Activated naive CD4-positive, alpha-beta T cell treated with anti-CD3 and anti-CD28 coated beads, Interleukin-2, amount 50 U/mL, for 16 hours (primary cell): Measurements from ENCODE around the gene PDE4D.
"Not testable (repeated sequence)": the region's sequence is repeated elsewhere in the genome, so short reads cannot be mapped to it uniquely, and the experiment has no call there.

Experiments used
- DNase-seq: peaks from one replicate; pipeline ENCODE4 v3.0.0-alpha.2; 2020

PDE4D gene

DNA sequence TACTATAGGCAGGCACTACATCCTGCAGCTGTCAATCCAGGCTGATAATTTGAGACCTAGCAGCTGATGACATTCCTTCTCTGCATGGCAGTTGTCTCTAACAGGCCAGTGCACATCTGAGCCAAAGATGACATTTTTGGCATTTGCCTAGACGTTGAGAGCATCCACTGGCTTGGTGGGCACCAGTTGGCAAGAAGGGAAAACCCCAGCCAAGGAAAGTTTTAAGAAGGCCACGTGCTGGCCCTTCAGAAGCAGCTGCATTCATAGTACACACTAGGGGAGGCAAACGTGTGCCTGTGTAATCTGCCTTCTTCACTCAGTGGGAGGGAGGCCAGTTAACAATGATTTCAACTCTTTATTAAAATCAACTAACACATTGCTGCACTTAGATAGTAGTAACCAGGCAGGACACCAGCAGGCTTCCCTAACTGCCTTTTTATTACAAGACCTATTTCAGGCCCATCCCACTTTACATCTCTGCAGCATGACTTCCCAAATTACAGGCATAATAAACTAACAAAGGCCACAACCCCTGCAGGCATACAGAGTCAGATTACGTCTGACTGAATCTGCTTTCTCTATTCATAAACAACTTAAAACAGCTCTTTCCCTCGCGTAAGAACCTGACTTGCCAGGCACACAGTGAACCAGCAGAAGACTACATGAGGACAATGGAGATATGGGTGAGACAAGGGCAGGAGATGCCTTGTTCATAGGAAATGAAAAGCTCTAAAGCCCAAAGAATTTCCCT, 576.3 kb downstream of the PDE4D start:
- no peak for DNase-seq

DNA sequence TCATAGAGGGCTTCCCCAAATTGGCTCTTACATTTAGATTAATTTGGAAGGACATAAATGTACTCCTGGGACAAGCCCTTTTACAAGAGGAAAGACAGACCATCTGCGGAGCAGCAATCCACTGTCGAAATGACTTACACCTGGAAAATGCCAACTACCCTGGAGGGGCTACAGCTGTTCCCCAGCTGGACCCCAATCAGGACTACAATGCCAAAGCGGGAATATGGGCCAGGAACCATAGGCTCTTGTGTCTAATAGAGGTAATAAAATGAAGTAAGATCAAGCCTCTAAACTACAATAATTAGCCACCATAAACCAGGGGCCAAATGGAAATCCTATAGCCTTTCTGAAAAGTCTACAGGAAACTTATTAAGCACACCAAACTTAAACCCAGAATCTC, 581.3 kb downstream of the PDE4D start:
- no peak for DNase-seq

DNA sequence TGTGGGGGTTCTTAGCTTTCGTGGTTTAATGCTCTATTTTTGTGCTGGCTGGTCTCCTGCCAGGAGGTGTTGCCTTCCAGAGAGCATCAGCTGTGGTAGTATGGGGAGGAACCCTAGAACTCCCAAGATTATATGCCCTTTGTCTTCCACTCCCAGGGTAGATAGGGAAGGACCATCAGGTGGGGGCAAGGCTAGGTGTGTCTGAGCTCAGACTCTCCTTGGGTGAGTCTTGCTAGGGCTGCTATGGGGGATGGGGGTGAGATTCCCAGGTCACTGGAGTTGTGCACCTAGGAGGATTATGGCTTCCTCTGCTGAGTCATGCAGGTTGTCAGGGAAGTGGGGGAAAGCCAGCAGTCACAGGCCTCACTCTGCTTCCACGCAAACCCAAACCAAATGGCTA, 584.8 kb downstream of the PDE4D start:
- not testable (repeated sequence) for DNase-seq

DNA sequence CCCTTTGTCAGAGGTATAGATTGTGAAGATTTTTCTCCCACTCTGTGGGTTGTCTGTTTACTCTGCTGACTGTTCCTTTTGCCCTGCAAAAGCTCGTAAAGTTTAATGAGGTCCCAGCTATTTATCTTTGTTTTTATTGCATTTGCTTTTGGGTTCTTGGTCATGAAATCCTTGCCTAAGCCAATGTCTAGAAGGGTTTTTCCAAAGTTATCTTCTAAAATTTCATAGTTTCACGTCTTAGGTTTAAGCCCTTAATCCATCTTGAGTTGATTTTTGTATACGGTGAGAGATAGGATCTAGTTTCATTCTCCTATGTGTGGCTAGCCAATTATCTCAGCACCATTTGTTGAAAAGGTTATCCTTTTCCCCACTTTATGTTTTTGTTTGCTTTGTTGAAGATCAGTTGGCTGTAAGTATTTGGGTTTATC, 590.2 kb downstream of the PDE4D start:
- DNase-seq, result not testable (repeated sequence)

DNA sequence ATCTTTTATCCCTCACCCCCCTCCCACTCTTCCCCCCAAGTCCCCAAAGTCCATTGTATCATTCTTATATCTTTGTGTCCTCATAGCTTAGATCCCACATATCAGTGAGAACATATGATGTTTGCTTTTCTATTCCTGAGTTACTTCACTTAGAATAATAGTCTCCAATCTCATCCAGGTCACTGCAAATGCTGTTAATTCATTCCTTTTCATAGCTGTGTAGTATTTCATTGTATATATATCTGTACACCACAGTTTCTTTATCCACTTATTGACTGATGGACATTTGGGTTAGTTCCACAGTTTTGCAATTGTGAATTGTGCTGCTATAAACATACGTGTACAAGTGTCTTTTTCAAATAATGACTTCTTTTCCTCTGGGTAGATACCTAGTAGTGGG, 591.0 kb downstream of the PDE4D start:
- DNase-seq, result not testable (repeated sequence)

DNA sequence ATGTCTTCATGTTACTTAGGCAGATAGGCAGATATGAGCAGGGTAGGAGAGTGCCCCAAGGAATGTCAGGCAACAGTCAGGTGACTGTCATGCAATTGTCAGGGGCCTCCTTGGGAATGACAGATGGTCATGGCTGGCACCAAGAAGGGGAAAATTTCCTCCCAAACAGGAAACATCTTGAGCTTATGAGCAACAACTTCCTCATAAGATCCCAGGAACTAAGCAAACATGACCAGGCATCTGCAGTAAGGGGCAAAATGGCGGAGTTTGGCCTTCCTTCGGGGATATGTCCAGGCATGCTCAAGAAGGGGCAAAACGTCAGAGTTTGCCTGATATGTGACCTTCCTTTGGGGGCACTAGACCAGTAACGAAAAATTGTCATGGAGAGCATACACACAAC, 591.8 kb downstream of the PDE4D start:
- DNase-seq, result no peak

DNA sequence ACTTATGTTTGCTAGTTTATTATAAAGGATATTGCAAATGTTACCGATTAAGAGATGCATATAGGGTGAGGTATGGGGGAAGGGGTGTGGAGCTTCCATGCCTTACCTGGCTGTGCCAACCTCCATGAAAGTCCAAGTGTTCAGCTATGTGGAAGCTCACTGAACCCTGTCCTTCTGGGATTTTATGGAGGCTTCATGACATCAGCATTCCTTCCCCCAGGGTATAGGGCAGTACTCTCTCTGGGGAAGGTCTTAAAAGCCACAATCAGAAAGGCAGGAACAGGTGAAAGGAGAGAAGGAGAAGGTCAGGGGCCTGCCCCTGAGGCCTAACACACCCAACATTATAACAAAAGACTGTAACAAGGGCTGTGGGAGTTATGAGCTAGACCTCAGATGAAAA, 592.6 kb downstream of the PDE4D start:
- no peak for DNase-seq

DNA sequence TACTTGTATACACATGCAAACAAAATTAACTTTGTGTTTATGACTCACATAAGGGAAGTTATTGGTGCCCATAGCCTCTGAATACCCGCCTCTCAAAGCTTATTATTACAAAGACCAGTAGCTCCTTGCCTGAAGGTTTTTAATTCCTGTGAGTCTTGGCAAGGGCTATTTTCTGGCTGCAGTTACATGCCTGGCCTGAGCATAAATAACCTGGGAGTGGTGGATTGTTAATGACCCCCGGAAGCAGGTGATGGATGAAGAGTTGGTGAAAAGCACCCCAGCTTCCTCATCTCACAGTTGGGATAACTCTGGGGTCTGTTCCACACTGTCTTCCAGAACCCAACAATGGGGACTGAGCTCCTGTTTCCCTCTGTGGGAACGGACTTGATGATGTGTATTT, 594.5 kb downstream of the PDE4D start:
- DNase-seq, result no peak

DNA sequence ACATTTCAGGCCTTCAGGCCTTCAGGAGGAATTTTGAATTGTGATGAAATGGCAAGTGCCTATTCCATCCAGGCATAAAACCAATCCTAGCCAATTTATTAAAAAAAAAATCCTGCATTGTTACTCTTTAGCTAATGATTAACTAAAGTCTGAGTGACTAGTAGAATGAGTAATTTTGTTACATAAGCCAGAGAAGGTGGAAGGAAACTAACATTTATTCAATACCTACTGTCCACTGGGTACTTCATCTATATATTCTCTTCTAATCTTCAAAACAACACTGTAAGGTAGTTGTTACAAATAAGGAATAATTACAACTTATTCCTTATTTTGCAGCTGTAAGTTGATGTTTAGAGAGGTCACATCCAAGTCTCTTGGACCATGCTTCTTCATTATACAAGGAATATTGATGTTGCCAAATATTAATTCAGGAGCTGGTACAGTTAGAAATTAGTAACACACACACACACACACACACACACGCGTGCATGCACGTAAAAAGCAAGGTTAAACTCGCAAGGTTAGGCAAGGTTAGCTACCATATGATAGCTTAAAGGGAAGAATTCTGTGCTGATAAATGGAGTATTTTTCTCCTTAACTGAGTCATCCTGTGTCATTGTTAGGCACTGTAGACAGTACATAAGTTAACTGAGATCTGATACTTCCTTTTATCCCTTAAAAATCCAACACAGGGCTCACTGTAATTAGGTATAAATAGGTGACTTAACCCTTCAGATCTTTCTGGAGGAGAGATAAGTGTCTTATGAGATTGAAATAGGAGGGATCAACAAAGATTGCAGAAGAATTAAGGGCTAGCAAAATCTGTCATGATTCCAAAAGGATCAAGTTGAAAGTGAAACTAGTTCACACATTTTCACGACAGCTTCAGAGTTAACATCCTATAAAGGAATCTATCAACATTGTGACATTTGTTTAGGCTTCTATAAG, 596.9 kb downstream of the PDE4D start:
- no peak for DNase-seq

DNA sequence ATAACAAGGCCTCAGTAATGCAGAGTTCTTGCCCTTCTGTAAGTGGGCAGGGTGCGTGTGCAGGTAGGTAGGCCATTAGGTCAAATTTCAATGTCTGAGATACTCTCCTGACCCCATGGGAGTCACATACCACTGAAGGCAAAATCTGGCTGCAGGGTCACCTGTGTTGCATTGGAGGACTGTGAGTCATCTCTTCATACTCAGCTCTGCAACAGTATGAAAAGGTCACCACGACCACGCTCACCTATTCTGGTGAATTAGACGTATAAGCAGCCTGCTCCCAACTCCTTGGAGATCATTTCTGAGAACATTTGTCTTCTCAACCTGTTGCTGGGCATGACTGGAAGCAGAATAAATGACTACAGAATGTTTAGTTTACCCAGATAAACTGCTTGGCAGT, 599.8 kb downstream of the PDE4D start:
- no peak for DNase-seq

DNA sequence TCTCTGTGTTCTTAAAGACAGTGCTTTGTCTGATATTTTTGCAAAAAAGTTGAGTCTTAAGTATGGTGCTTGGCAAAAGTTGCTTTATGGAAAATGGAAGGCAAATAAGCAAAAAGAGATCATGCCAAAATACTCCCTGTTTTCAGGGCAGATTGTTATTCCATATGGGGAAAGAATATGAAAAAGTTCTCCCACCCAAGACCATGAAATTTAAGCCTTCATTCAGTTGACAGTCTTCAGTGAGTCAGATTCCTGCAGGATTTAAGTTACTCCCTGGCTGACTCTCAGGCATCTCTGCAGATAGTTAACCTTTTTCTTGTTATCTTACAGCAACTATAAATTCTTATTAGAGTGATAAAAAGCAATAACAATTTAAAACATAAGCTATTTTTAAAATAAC, 601.6 kb downstream of the PDE4D start:
- no peak for DNase-seq

DNA sequence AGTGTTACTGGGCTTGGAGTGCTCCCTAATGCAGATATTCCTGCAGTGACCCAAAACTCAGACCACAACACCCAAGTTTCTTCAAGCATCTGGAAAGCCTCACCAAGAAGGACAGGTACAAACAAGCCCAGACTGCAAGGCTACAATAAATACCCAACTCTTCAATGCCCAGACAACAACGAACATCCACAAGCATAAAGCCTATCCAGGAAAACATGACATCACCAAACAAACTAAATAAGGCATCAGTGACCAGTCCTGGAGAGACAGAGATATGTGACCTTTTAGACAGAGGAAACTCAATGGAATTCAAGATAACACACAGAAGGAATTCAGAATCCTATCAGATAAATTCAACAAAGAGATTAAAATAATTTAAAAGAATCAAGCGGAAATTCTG, 605.6 kb downstream of the PDE4D start:
- no peak for DNase-seq

DNA sequence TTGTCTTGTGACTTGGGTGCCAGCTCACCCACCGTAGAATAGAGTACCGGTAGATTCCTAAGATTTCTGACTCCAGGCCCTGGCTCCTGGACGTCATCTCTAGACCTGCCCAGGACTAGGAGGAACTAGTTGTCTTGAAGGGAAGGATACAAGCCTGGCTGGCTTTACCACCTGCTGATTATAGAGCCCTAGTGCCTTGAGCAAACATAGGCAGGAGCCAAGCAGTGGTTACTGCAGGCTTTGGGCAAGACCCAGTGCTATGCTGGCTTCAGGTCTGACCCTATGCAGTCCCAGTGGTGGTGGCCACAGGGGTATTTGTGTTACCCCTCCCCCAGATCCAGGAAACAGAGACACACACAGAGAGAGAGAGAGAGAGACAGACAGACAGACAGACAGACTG, 606.2 kb downstream of the PDE4D start:
- DNase-seq, result no peak

DNA sequence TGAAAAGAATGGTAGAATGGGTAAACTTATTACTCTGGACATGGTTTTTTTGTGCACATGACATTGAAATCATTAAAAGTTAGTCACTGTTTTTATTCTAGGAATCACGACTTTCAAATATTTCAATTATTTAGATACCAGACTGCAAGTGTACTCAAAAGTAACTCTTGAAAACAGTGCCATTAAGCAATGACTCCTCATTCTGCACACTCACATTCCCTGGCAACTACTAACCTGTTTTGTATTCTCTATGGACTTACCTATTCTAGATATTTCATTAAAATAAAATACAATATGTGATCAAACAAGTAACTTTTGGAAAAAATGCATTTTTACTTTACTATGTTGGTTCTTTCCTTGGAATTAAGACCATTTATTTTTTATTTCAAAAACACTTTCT, 607.0 kb downstream of the PDE4D start:
- no peak for DNase-seq

DNA sequence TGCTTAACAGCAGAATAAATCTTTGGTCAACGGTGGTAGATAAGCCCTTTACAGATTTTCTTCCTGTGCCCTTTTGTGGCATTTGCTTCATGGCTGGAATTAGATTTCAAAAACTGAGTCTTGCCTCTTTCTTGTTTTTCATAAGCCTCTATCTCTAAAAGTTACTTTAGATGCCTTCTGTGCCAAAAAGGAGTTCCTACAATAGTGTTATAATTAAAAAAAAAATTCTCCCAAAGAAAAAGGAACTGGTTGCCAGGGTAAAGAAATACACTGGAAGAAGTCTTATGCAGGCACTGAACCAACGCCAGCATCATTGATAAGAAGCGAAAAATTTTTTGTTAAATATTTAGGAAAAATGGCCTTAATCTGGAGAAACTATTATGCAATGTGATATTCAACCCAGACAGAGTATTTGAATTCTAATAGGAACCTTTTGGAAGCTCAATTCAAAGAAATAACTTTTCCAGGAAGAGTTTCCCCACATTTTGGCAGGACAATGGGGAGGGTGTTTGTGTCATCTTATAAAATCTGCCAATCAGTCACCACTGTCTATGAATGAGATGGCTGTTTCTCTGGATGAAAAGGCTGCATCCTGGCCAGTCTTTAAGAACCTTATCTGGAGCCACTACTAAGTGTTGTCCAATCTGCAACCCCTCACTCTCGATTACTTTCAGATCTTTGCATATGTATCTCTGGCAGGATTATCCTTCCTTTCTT, 608.1 kb downstream of the PDE4D start:
- no peak for DNase-seq

DNA sequence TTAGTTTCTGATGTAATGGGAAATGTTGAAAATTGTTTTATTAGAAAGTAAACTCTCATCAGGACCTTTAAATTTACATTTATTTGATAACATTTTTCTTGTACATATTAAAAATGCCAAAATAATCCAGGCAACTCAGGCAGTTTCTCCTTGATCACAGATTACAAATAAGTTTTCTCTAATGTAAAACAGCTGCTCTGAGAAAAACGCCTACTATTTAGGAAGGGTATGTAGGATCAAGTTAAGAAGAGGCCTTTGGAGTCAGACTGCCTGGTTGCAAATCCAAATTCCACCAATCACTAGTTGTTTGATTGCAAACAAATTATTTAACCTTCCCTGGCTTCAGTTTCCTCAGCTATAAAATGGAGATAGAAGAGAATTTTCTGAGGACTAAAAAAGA, 610.8 kb downstream of the PDE4D start:
- DNase-seq, result no peak

DNA sequence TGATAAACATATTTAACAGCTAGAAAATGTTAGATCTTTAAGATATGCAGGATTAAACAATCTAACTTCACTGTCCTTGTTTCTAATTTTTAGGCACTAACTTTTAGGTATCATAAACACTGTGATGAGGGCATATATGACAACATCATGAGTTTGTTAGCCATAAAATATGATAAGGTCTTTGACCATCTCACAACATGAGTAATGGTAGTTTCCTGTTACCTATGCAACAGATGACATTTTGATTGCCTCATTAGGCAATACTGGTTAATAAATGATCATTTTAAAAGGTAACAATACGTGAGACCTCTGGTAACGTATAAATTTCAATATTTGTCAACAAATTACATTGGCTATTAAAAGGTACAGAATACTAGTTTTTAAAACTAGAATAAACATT, 613.5 kb downstream of the PDE4D start:
- DNase-seq, result no peak

DNA sequence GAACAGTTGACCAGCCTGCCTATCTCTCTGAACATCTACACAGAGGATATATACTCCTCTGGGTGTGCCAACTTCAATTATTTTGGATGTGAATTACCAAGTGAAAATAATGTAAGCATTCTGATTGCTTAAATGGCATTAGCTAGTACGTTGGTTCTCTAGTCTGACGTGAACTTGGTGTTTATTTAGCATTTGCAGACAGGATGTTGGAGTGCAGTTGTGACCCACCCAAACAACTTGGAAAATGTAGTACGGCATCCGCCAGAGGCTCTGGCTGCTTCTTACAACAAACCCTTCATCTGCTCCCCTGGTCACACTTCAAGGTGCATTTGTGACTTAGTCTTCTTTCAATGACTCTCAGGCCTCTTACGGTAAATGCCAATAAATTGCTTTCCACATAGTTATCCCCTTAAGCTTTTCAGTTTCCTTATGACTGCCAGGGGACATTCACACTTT, 616.6 kb downstream of the PDE4D start:
- DNase-seq, result no peak

DNA sequence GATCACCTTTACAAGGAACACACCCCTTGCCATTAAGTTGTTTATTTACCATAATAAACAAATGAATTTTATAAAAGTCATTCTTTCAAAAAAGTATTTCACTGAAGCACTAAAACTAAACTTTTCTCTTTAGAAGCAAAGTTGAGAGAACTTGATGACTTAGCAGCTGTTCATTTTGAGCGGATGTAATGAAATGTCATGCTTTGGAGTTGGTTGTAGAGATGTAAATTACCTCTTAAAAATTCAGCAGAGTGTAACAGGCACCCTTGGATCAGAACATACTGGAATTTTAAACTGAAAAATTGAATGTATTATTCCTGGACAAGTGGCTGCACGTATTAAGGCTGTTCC, 617.2 kb downstream of the PDE4D start:
- DNase-seq, result no peak

DNA sequence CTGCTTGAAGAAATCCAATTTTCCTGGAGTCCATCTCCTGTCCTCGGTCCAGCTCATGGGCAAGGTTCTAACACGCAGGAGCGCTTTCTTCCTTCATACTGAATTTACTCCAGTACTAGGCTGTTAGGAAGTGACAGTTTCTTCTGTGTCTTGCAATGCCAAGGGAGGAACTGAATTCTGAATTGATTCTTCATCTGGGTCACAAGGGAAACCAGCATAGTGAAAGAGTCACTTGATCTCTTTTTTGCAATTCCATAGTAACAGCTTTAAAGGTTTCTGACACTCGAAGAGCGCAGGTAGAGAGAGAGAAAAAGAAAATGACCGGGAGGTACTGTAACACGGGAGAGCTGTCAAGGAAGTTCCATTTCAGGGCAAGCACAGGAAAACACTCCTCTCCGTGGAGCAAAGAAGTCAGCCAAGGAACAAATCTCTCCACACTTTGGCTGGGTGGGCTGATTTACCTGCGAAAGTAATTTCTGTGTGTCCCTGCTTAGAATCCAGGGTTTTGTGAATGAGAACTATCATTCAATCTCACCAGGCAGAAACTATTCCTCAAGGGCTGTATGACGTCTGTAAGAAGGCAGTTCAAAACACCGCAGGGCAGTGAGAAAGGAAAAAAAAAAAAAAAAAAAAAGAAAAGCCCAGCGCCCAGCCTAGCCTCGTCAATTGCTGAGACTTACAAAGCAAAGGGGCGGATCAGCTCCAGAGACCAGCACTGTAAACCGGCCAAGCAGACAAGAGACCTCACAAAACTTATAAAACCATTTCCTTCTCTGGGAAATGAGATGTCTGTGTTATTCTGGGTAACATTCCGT, 617.8 kb downstream of the PDE4D start:
- DNase-seq, result no peak

DNA sequence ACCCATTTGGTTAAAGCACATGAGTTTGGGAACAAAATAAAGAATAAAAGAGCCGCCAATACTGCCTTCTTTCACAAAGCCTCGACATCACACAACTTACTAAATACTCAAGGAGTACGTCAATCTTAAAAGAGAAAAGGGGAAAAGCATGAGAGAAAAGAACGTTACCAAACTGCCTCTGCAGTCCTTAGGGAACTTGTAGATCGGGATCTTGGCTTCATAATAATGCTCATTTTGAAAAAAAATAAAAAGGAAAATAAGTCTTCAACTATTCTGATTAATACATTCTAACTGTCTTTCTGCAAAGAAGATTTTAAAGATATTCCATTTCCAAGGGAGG, 618.4 kb downstream of the PDE4D start:
- no peak for DNase-seq

DNA sequence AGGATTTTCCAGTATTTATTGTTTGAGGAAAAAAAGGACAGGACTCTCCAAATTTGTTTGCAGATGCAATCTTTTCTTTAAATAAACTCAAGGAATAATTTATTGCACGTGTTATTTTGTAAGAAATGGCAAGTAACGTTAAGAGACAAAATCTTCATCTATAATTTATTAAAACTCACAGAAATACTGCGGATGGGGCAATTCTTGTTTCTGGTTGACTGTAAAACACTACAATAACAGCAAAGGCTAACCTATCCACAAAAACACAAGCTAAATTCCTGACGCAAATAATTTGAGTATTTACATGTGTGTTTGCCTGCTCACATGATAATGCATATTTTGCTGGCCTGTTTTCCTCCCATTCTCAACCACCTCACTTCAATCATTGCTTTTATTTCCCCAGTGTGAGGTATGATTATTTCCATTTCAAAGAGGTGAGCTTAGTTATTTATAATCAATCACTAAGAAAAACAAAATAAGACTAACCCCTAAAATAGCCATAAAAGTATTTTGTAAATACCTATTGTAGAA, 619.4 kb downstream of the PDE4D start:
- no peak for DNase-seq
